22Rv1 (cell line): ENCODE data around the gene DOP1B.

Experiments used
- ZFX ChIP-seq: fragments of 450-650 bp; IDR thresholded peaks from 2 replicates; pipeline ENCODE4 v1.6.1; 2017; ENCODE audit warnings: antibody characterized with exemption, borderline replicate concordance
- TF ChIP-seq, protein P1 (sequence below): fragments of 450-650 bp; IDR thresholded peaks from 2 replicates; pipeline ENCODE4 v1.5.1; 2017; ENCODE audit warnings: mild to moderate bottlenecking

DNA sequence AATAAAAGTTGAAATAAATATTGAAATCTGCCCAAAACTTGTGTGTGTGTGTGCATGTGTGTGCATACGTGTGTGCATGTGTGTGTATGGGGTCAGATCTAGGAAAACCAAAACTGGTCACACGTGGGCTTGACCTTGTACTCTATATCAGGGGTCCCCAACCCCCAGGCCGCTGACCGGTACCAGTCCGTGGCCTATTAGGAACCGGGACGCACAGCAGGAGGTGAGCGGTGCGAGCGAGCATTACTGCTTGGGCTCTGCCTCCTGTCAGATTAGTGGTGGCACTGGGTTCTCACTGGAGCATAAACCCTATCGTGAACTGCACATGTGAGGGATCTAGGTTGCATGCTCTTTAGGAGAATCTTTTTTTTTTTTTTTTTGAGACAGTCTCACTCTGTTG lies 8.7 kb downstream of the DOP1B start:
- TF ChIP-seq, protein P1, sequence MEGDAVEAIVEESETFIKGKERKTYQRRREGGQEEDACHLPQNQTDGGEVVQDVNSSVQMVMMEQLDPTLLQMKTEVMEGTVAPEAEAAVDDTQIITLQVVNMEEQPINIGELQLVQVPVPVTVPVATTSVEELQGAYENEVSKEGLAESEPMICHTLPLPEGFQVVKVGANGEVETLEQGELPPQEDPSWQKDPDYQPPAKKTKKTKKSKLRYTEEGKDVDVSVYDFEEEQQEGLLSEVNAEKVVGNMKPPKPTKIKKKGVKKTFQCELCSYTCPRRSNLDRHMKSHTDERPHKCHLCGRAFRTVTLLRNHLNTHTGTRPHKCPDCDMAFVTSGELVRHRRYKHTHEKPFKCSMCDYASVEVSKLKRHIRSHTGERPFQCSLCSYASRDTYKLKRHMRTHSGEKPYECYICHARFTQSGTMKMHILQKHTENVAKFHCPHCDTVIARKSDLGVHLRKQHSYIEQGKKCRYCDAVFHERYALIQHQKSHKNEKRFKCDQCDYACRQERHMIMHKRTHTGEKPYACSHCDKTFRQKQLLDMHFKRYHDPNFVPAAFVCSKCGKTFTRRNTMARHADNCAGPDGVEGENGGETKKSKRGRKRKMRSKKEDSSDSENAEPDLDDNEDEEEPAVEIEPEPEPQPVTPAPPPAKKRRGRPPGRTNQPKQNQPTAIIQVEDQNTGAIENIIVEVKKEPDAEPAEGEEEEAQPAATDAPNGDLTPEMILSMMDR = no peak
- TF ChIP-seq ZFX = no peak
